HEK293 (cell line): ENCODE results near the gene NTSR2.

Experiments used
- GLIS1 ChIP-seq: fragments of 450-650 bp; formaldehyde crosslinking; IDR thresholded peaks from 2 replicates; pipeline ENCODE4 v1.5.1; 2016; ENCODE audit warnings: missing biosample characterization, missing genetic modification characterization
- MYNN ChIP-seq: fragments of 450-650 bp; formaldehyde crosslinking; IDR thresholded peaks from 2 replicates; pipeline ENCODE4 v1.5.1; 2016; ENCODE audit warnings: missing biosample characterization, missing genetic modification characterization, borderline replicate concordance
- SP3 ChIP-seq: fragments of 450-650 bp; formaldehyde crosslinking; IDR thresholded peaks from 2 replicates; pipeline ENCODE4 v1.5.1; 2016; ENCODE audit warnings: missing biosample characterization, missing genetic modification characterization
- ZNF274 ChIP-seq, 2 experiments: fragments of 200-500 bp in 1 of 2; fragments of 450-650 bp in 1 of 2; sonication (Bioruptor generic) in 1 of 2; formaldehyde crosslinking in 1 of 2; IDR thresholded peaks; 2 replicates each; pipeline versions ENCODE4 v1.5.1 to v1.6.1; 2014 to 2016; ENCODE audit warnings: borderline replicate concordance in 1 of 2, inconsistent platforms in 1 of 2, low read length in 1 of 2, missing biosample characterization in 1 of 2, missing genetic modification characterization in 1 of 2
- ZNF510 ChIP-seq: fragments of 450-650 bp; formaldehyde crosslinking; IDR thresholded peaks from 2 replicates; pipeline ENCODE4 v1.5.1; 2018; ENCODE audit warnings: mild to moderate bottlenecking, missing genetic modification characterization, missing biosample characterization; ENCODE audit not compliant: insufficient replicate concordance
- ZNF521 ChIP-seq: fragments of 450-650 bp; formaldehyde crosslinking; IDR thresholded peaks from 2 replicates; pipeline ENCODE4 v1.5.1; 2017; ENCODE audit warnings: missing biosample characterization, mild to moderate bottlenecking, missing genetic modification characterization
- ZNF548 ChIP-seq: fragments of 450-650 bp; formaldehyde crosslinking; IDR thresholded peaks from 2 replicates; pipeline ENCODE4 v1.5.1; 2016; ENCODE audit warnings: missing biosample characterization, missing genetic modification characterization

GRCh38 chr2:11644293-11644692, 25.7 kb downstream of the NTSR2 start:
- TF ChIP-seq ZNF274 (IDR thresholded peaks at IDR 0.05; ENCODE audit: low read length), result no peak
- no peak for TF ChIP-seq ZNF274 (tag by site-specific recombination; IDR thresholded peaks at IDR 0.05; ENCODE audit: borderline replicate concordance)
- no peak for TF ChIP-seq SP3
- no peak for TF ChIP-seq ZNF548 (tag by site-specific recombination)
- TF ChIP-seq ZNF510 (tag by site-specific recombination), result no peak
- no peak for TF ChIP-seq ZNF521
- TF ChIP-seq GLIS1 (tag by site-specific recombination), result no peak
- TF ChIP-seq MYNN, result no peak
